Cardiac fibroblast (primary cell): ENCODE results near the gene SPEG.

Source experiments
- DNase-seq, 2 donors: peaks; one replicate each; pipeline versions ENCODE4 v3.0.0 to v3.0.0-alpha.2; 2010; ENCODE audit warnings: low read depth in 2 of 2
- H3K4me3 ChIP-seq, 2 donors: replicated peaks in 1 of 2; 1 replicate in 1 of 2; 2 replicates in 1 of 2; pipeline ENCODE4 v1.5.1; 2011; ENCODE audit warnings: low read depth in 2 of 2, low read length in 2 of 2, mild to moderate bottlenecking in 2 of 2, moderate library complexity in 1 of 2
- TF ChIP-seq, protein P1 (sequence below): IDR thresholded peaks from one replicate; pipeline ENCODE4 v1.5.1; 2011; ENCODE audit warnings: low read depth, mild to moderate bottlenecking, low read length, inconsistent platforms

Gene SPEG

GRCh38 chr2:219484343-219485200 is 49.9 kb downstream of the SPEG start:
- TF ChIP-seq, protein P1, sequence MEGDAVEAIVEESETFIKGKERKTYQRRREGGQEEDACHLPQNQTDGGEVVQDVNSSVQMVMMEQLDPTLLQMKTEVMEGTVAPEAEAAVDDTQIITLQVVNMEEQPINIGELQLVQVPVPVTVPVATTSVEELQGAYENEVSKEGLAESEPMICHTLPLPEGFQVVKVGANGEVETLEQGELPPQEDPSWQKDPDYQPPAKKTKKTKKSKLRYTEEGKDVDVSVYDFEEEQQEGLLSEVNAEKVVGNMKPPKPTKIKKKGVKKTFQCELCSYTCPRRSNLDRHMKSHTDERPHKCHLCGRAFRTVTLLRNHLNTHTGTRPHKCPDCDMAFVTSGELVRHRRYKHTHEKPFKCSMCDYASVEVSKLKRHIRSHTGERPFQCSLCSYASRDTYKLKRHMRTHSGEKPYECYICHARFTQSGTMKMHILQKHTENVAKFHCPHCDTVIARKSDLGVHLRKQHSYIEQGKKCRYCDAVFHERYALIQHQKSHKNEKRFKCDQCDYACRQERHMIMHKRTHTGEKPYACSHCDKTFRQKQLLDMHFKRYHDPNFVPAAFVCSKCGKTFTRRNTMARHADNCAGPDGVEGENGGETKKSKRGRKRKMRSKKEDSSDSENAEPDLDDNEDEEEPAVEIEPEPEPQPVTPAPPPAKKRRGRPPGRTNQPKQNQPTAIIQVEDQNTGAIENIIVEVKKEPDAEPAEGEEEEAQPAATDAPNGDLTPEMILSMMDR = no peak
- H3K4me3 ChIP-seq = no peak overlapping the region
- DNase-seq = no peak

GRCh38 chr2:219485201-219485580 is 50.5 kb downstream of the SPEG start:
- TF ChIP-seq, protein P1 = no peak

GRCh38 chr2:219486380-219486959 is 51.8 kb downstream of the SPEG start:
- TF ChIP-seq, protein P1 = no peak
- no peak overlapping the region for H3K4me3 ChIP-seq
- no peak for DNase-seq

More at GRCh38 chr2:219485201-219485580, 50.5 kb downstream of the SPEG start:
- H3K4me3 ChIP-seq = no peak overlapping the region
- DNase-seq = no peak

DNA sequence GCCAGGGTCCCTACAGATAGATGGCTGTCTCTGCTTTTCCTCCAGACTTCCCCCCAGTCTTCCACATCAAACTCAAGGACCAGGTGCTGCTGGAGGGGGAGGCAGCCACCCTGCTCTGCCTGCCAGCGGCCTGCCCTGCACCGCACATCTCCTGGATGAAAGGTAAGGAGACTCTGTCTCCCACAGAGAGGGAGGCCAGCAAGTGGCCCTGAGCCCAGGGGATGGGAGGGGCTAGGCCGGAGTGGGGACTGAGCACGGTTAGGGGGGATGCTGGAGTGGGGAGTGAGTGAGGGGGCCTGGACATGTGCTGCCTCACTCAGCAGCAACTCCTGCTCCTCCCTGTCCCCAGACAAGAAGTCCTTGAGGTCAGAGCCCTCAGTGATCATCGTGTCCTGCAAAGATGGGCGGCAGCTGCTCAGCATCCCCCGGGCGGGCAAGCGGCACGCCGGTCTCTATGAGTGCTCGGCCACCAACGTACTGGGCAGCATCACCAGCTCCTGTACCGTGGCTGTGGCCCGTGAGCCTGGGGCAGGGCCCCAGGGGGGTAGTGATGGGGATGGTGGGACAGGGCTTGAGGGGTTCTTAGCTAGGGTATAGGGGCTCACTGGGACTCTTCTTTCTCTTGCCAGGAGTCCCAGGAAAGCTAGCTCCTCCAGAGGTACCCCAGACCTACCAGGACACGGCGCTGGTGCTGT is 53.7 kb downstream of the SPEG start:
- DNase-seq = no peak
- H3K4me3 ChIP-seq = no peak overlapping the region
- TF ChIP-seq, protein P1 = no peak

- H3K4me3 ChIP-seq = no peak overlapping the region
- no peak for DNase-seq
- TF ChIP-seq, protein P1 = no peak
Observed at GRCh38 chr2:219488844-219489194, 54.2 kb downstream of the SPEG start.

DNA sequence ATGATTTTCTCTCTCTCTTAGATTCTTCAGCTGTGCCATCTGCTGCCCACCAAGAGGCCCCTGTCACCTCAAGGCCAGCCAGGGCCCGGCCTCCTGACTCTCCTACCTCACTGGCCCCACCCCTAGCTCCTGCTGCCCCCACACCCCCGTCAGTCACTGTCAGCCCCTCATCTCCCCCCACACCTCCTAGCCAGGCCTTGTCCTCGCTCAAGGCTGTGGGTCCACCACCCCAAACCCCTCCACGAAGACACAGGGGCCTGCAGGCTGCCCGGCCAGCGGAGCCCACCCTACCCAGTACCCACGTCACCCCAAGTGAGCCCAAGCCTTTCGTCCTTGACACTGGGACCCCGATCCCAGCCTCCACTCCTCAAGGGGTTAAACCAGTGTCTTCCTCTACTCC is 54.7 kb downstream of the SPEG start:
- no peak for DNase-seq
- no peak overlapping the region for H3K4me3 ChIP-seq
- TF ChIP-seq, protein P1 = no peak
